Measurements from ENCODE around the gene PSMD12. TPM values are rescaled to one million over a fixed set of nuclear protein-coding genes. Genes with fewer than 3 reads are reported as not detected.
"Not testable (repeated sequence)": the region's sequence is repeated elsewhere in the genome, so short reads cannot be mapped to it uniquely, and the experiment has no call there.

The PSMD12 gene
- total RNA-seq, 2 donors from 2014 or later, result 60.3 to 75.2 TPM

GRCh38 chr17:67305446-67306235, 60.7 kb downstream of the PSMD12 start:
- ATAC-seq (replicated peaks in 1 of 2); H3K4me1 Mint-ChIP-seq (ENCODE audit: low read depth); DNase-seq; H3K27me3 Mint-ChIP-seq (ENCODE audit: low read depth); H3K9me3 Mint-ChIP-seq; H3K4me3 Mint-ChIP-seq; H3K27ac Mint-ChIP-seq; H3K36me3 Mint-ChIP-seq (ENCODE audit: insufficient read depth in 2 of 2): not testable (repeated sequence)

- no peak overlapping the region for H3K4me3 Mint-ChIP-seq
- no peak for ATAC-seq (replicated peaks in 1 of 2)
These were observed 68.9 kb downstream of the PSMD12 start for GRCh38 chr17:67297454-67297960.

GRCh38 chr17:67294451-67295199, 71.8 kb downstream of the PSMD12 start:
- Mint-ChIP-seq H3K4me1 (ENCODE audit: low read depth) (no peaks in the 10 kb centered on the region), H3K36me3 (ENCODE audit: insufficient read depth in 2 of 2) (no peaks in the 10 kb centered on the region), H3K27me3 (ENCODE audit: low read depth) (no peaks in the 10 kb centered on the region), H3K27ac (no peak overlapping the region), H3K4me3 (no peak overlapping the region), H3K9me3 (no peaks in the 10 kb centered on the region)
- ATAC-seq (replicated peaks in 1 of 2) (no peak), DNase-seq (no peak)

More at GRCh38 chr17:67297454-67297960, 68.9 kb downstream of the PSMD12 start:
- Mint-ChIP-seq H3K36me3 (ENCODE audit: insufficient read depth in 2 of 2) (no peaks in the 10 kb centered on the region), H3K27ac (no peak overlapping the region), H3K4me1 (ENCODE audit: low read depth) (no peaks in the 10 kb centered on the region), H3K9me3 (no peaks in the 10 kb centered on the region), H3K27me3 (ENCODE audit: low read depth) (no peaks in the 10 kb centered on the region)
- DNase-seq, result no peak

- no peaks in the 10 kb centered on the region for H3K36me3 Mint-ChIP-seq (ENCODE audit: insufficient read depth in 2 of 2)
- peak overlapping the region in 1 of 2 donors; percentile 43 for H3K4me3 Mint-ChIP-seq
- DNase-seq (peak; percentile 69 to 70), ATAC-seq (replicated peaks in 1 of 2) (peak; percentile 97)
- H3K4me1 Mint-ChIP-seq (ENCODE audit: low read depth), result no peaks in the 10 kb centered on the region
- no peaks in the 10 kb centered on the region for H3K9me3 Mint-ChIP-seq
- no peak overlapping the region for H3K27ac Mint-ChIP-seq
- no peaks in the 10 kb centered on the region for H3K27me3 Mint-ChIP-seq (ENCODE audit: low read depth)
These were observed 72.8 kb downstream of the PSMD12 start for GRCh38 chr17:67293251-67294203.

GRCh38 chr17:67290711-67291291, 75.6 kb downstream of the PSMD12 start:
- H3K27ac Mint-ChIP-seq, result no peak overlapping the region
- no peak for DNase-seq
- no peaks in the 10 kb centered on the region for H3K36me3 Mint-ChIP-seq (ENCODE audit: insufficient read depth in 2 of 2)
- H3K9me3 Mint-ChIP-seq, result no peaks in the 10 kb centered on the region
- no peak overlapping the region for H3K4me3 Mint-ChIP-seq
- H3K27me3 Mint-ChIP-seq (ENCODE audit: low read depth), result no peaks in the 10 kb centered on the region
- no peaks in the 10 kb centered on the region for H3K4me1 Mint-ChIP-seq (ENCODE audit: low read depth)
- no peak for ATAC-seq (replicated peaks in 1 of 2)

GRCh38 chr17:67290244-67290643, 76.1 kb downstream of the PSMD12 start:
- Mint-ChIP-seq H3K36me3 (ENCODE audit: insufficient read depth in 2 of 2) (no peaks in the 10 kb centered on the region), H3K4me3 (no peak overlapping the region), H3K27me3 (ENCODE audit: low read depth) (no peaks in the 10 kb centered on the region), H3K27ac (no peak overlapping the region), H3K4me1 (ENCODE audit: low read depth) (no peaks in the 10 kb centered on the region), H3K9me3 (no peaks in the 10 kb centered on the region)
- no peak for ATAC-seq (replicated peaks in 1 of 2)
- no peak for DNase-seq

DNA sequence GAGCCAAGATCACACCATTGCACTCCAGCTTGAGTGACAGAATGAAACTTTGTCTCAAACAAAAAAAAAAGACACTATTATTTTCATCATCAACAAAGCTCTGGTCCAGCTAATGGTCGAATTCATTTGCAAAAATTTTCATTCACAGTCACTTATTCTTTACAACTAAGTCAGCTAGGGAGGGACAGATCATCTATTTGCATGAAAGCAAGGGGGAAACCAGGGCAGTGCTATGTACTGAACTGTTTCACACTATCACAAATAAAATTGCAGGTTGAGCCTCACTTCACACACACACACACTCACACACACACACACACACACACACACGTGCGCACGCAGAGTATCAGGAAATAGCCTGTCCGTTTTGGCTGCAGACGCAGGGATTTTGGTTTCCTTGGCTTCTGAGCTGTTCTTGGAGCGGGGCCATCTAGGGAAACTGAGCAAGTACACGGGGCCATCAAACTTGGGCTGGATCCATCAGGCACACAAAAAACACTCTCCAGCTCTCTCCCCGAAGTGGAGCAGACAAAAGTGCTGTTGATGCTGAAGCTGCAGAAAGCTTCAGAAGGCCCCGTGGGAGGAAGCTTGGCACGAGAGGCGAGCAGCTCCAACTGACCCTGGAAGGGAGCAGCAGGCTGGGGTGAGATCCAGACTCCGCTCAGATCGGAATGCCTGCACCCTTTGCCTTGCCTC, 77.0 kb downstream of the PSMD12 start:
- no peaks in the 10 kb centered on the region for H3K36me3 Mint-ChIP-seq (ENCODE audit: insufficient read depth in 2 of 2)
- H3K4me3 Mint-ChIP-seq, result no peak overlapping the region
- no peaks in the 10 kb centered on the region for H3K9me3 Mint-ChIP-seq
- ATAC-seq (replicated peaks in 1 of 2) (no peak), DNase-seq (no peak)
- H3K27me3 Mint-ChIP-seq (ENCODE audit: low read depth), result no peaks in the 10 kb centered on the region
- H3K27ac Mint-ChIP-seq, result no peak overlapping the region
- no peaks in the 10 kb centered on the region for H3K4me1 Mint-ChIP-seq (ENCODE audit: low read depth)

Other genes starting within 250 kb of the PSMD12 start
- gene HELZ, start 121.4 kb downstream of the PSMD12 start, total RNA-seq, result 10 to 100 TPM; 51.3 to 52.0 TPM
- gene PITPNC1, start 10.7 kb upstream of the PSMD12 start, total RNA-seq, result 100 to 1,000 TPM in 1 of 2 donors, 10 to 100 TPM in 1; 79.5 to 109 TPM